ENCODE results near the gene COBLL1. TPM values are rescaled to one million over a fixed set of nuclear protein-coding genes. Genes with fewer than 3 reads are reported as not detected.

COBLL1 gene
- total RNA-seq, 1 donor from 2014 or later = 207 TPM

- DNase-seq (ENCODE audit: low spot score) = no peak
Observed at GRCh38 chr2:164681009-164681408, 160.6 kb downstream of the COBLL1 start.

GRCh38 chr2:164678631-164679149 lies 162.9 kb downstream of the COBLL1 start:
- no peak for DNase-seq (ENCODE audit: low spot score)

- DNase-seq (ENCODE audit: low spot score) = no peak
Observed at GRCh38 chr2:164677733-164678132, 163.9 kb downstream of the COBLL1 start.

GRCh38 chr2:164677271-164677670 lies 164.4 kb downstream of the COBLL1 start:
- no peak for DNase-seq (ENCODE audit: low spot score)

- no peak for DNase-seq (ENCODE audit: low spot score)
Observed at GRCh38 chr2:164675687-164676086, 165.9 kb downstream of the COBLL1 start.

- no peak for DNase-seq (ENCODE audit: low spot score)
Observed at GRCh38 chr2:164675027-164675426, 166.6 kb downstream of the COBLL1 start.

GRCh38 chr2:164671664-164672396 lies 169.8 kb downstream of the COBLL1 start:
- DNase-seq (ENCODE audit: low spot score) = no peak

GRCh38 chr2:164669291-164669690 lies 172.3 kb downstream of the COBLL1 start:
- DNase-seq (ENCODE audit: low spot score) = no peak

GRCh38 chr2:164667566-164667965 lies 174.1 kb downstream of the COBLL1 start:
- DNase-seq (ENCODE audit: low spot score) = no peak

- no peak for DNase-seq (ENCODE audit: low spot score)
Observed at GRCh38 chr2:164664070-164664469, 177.6 kb downstream of the COBLL1 start.

GRCh38 chr2:164662868-164663631 lies 178.6 kb downstream of the COBLL1 start:
- DNase-seq (ENCODE audit: low spot score) = no peak

GRCh38 chr2:164662066-164662465 lies 179.6 kb downstream of the COBLL1 start:
- DNase-seq (ENCODE audit: low spot score) = no peak

- DNase-seq (ENCODE audit: low spot score) = no peak
Observed at GRCh38 chr2:164661349-164661748, 180.3 kb downstream of the COBLL1 start.

GRCh38 chr2:164657129-164657528 lies 184.5 kb downstream of the COBLL1 start:
- no peak for DNase-seq (ENCODE audit: low spot score)

GRCh38 chr2:164655750-164656149 lies 185.9 kb downstream of the COBLL1 start:
- DNase-seq (ENCODE audit: low spot score) = no peak

- no peak for DNase-seq (ENCODE audit: low spot score)
Observed at GRCh38 chr2:164655336-164655735, 186.3 kb downstream of the COBLL1 start.

- DNase-seq (ENCODE audit: low spot score) = no peak
Observed at GRCh38 chr2:164651361-164651760, 190.3 kb downstream of the COBLL1 start.

- no peak for DNase-seq (ENCODE audit: low spot score)
Observed at GRCh38 chr2:164644036-164644700, 197.5 kb downstream of the COBLL1 start.

- DNase-seq (ENCODE audit: low spot score) = no peak
Observed at GRCh38 chr2:164642946-164643555, 198.6 kb downstream of the COBLL1 start.

- DNase-seq (ENCODE audit: low spot score) = no peak
Observed at GRCh38 chr2:164642268-164642667, 199.4 kb downstream of the COBLL1 start.

Measured in ureter (tissue), 1 donor.